ENCODE measurements around the gene ZDHHC18. TPM values are rescaled to one million over a fixed set of nuclear protein-coding genes. Genes with fewer than 3 reads are reported as not detected.

Gene ZDHHC18, protein sequence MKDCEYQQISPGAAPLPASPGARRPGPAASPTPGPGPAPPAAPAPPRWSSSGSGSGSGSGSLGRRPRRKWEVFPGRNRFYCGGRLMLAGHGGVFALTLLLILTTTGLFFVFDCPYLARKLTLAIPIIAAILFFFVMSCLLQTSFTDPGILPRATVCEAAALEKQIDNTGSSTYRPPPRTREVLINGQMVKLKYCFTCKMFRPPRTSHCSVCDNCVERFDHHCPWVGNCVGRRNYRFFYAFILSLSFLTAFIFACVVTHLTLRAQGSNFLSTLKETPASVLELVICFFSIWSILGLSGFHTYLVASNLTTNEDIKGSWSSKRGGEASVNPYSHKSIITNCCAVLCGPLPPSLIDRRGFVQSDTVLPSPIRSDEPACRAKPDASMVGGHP
- total RNA-seq = 10 to 100 TPM; 10.7 to 15.8 (median 12.3) TPM
- 10 to 100 TPM in 1 of 2 donors, 1 to 10 TPM in 1; 9.5 to 12.9 TPM for polyA plus RNA-seq
- long read RNA-seq, donor 1, full-length matches to known transcripts = 1 of 21 reads
- long read RNA-seq, donor 1, partial matches to known transcripts = 15 of 21 reads
- long read RNA-seq, donor 1, other reads (novel, unspliced or antisense) = 5 of 21 reads
- long read RNA-seq, donor 2, full-length matches to known transcripts = 5 of 5 reads
- long read RNA-seq, donor 2, partial matches to known transcripts = 0 of 5 reads
- long read RNA-seq, donor 2, other reads (novel, unspliced or antisense) = 0 of 5 reads
- long read RNA-seq, donor 3, full-length matches to known transcripts = 14 of 28 reads
- long read RNA-seq, donor 3, partial matches to known transcripts = 6 of 28 reads
- long read RNA-seq, donor 3, other reads (novel, unspliced or antisense) = 8 of 28 reads

GRCh38 chr1:26826261-26827105, at the start of gene ZDHHC18:
ZDHHC18 (plus strand) TSS chr1:26826688; CDS start chr1:26826805, 117 bp downstream.
- Histone ChIP-seq H3K36me3 (no peaks in the 10 kb centered on the region), H3K27ac (peak within 1 kb of the TSS; percentile 69 to 74), H3K4me3 (peak within 1 kb of the TSS; percentile 92), H3K4me1 (ENCODE audit: insufficient read depth) (peaks cover 11% of the 10 kb centered on the region), H3K27me3 (no peaks in the 10 kb centered on the region), H3K9me3 (no peaks in the 10 kb centered on the region)
- TF ChIP-seq POLR2A (IDR thresholded peaks at IDR 0.05) (no peak), EP300 (IDR thresholded peaks at IDR 0.05) (no peak)
- TF ChIP-seq, protein P1, sequence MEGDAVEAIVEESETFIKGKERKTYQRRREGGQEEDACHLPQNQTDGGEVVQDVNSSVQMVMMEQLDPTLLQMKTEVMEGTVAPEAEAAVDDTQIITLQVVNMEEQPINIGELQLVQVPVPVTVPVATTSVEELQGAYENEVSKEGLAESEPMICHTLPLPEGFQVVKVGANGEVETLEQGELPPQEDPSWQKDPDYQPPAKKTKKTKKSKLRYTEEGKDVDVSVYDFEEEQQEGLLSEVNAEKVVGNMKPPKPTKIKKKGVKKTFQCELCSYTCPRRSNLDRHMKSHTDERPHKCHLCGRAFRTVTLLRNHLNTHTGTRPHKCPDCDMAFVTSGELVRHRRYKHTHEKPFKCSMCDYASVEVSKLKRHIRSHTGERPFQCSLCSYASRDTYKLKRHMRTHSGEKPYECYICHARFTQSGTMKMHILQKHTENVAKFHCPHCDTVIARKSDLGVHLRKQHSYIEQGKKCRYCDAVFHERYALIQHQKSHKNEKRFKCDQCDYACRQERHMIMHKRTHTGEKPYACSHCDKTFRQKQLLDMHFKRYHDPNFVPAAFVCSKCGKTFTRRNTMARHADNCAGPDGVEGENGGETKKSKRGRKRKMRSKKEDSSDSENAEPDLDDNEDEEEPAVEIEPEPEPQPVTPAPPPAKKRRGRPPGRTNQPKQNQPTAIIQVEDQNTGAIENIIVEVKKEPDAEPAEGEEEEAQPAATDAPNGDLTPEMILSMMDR (IDR thresholded peaks at IDR 0.05) = peak in 2 of 3 donors; percentile 62 to 78
- intact Hi-C loops (cut with DNase I) = loop anchor here in 1 of 4 donors (10.0 kb wide), 1 partner anchor 48 kb away; no protein-coding TSS in a partner anchor
- DNase-seq = peak; percentile 65 to 83 (median 74)
- 0 to 1% (median 1%) methylated on average over 40 to 107 of the region's 107 CpGs for WGBS, 3 donors

DNA sequence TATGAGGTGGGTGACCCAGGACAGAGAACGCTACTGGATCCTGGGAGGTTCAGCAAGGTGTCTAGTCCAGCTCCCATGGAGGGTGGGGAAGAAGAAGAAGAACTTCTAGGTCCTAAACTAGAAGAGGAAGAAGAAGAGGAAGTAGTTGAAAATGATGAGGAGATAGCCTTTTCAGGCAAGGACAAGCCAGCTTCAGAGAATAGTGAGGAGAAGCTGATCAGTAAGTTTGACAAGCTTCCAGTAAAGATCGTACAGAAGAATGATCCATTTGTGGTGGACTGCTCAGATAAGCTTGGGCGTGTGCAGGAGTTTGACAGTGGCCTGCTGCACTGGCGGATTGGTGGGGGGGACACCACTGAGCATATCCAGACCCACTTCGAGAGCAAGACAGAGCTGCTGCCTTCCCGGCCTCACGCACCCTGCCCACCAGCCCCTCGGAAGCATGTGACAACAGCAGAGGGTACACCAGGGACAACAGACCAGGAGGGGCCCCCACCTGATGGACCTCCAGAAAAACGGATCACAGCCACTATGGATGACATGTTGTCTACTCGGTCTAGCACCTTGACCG, 47.3 kb upstream of the ZDHHC18 start:
- Histone ChIP-seq H3K27ac (no peak overlapping the region), H3K4me3 (no peak overlapping the region), H3K36me3 (no peaks in the 10 kb centered on the region), H3K4me1 (ENCODE audit: insufficient read depth) (peaks cover 16% of the 10 kb centered on the region), H3K9me3 (no peaks in the 10 kb centered on the region), H3K27me3 (no peaks in the 10 kb centered on the region)
- TF ChIP-seq EP300 (IDR thresholded peaks at IDR 0.05) (no peak), POLR2A (IDR thresholded peaks at IDR 0.05) (no peak)
- TF ChIP-seq, protein P1 (IDR thresholded peaks at IDR 0.05) = no peak
- intact Hi-C loops (cut with DNase I) = no loop called here
- DNase-seq = no peak
- 76 to 80% (median 79%) methylated on average over 11 of the region's 11 CpGs for WGBS, 3 donors

GRCh38 chr1:26780344-26780957, 46.0 kb upstream of the ZDHHC18 start:
- H3K4me3 ChIP-seq = no peak overlapping the region
- TF ChIP-seq POLR2A (IDR thresholded peaks at IDR 0.05) = no peak
- no peak for TF ChIP-seq EP300 (IDR thresholded peaks at IDR 0.05)
- TF ChIP-seq, protein P1 (IDR thresholded peaks at IDR 0.05) = no peak
- H3K27me3 ChIP-seq = no peaks in the 10 kb centered on the region
- H3K27ac ChIP-seq = no peak overlapping the region
- peak in 1 of 5 donors; percentile 18 for DNase-seq
- intact Hi-C loops (cut with DNase I) = loop anchor here in 2 of 4 donors (10.0 kb wide), 1 partner anchor 56 kb away; no protein-coding TSS in a partner anchor
- peaks cover 25% of the 10 kb centered on the region for H3K4me1 ChIP-seq (ENCODE audit: insufficient read depth)
- H3K36me3 ChIP-seq = no peaks in the 10 kb centered on the region
- WGBS, 3 donors = 82 to 89% (median 85%) methylated on average over 18 to 21 of the region's 21 CpGs
- H3K9me3 ChIP-seq = no peaks in the 10 kb centered on the region
